CD1c-positive myeloid dendritic cell (primary cell): ENCODE data around the gene PPFIBP1.

Experiments used
- DNase-seq: peaks from one replicate; pipeline ENCODE4 v3.0.0-alpha.2; 2016; ENCODE audit errors: extremely low spot score

Gene PPFIBP1

GRCh38 chr12:27513155-27513824 lies 10.7 kb upstream of the PPFIBP1 start:
- no peak for DNase-seq

GRCh38 chr12:27515671-27516070 lies 8.3 kb upstream of the PPFIBP1 start:
- no peak for DNase-seq

GRCh38 chr12:27516625-27517024 lies 7.4 kb upstream of the PPFIBP1 start:
- no peak for DNase-seq

- no peak for DNase-seq
Observed at GRCh38 chr12:27517546-27517945, 6.5 kb upstream of the PPFIBP1 start.

- DNase-seq, result no peak
Observed at GRCh38 chr12:27517961-27518665, 5.9 kb upstream of the PPFIBP1 start.

- DNase-seq, result no peak
Observed at GRCh38 chr12:27521066-27521465, 2.9 kb upstream of the PPFIBP1 start.

GRCh38 chr12:27521981-27522380 lies 2.0 kb upstream of the PPFIBP1 start:
- no peak for DNase-seq

GRCh38 chr12:27523305-27523641 lies 733 bp upstream of the PPFIBP1 start:
- DNase-seq, result no peak

GRCh38 chr12:27524494-27524835 lies 459 bp downstream of the PPFIBP1 start:
- DNase-seq, result no peak

GRCh38 chr12:27524839-27525753 lies 1.1 kb downstream of the PPFIBP1 start:
- peak; percentile 56 for DNase-seq

GRCh38 chr12:27527512-27527911 lies 3.5 kb downstream of the PPFIBP1 start:
- no peak for DNase-seq

GRCh38 chr12:27528788-27529187 lies 4.8 kb downstream of the PPFIBP1 start:
- no peak for DNase-seq

GRCh38 chr12:27530157-27530922 lies 6.3 kb downstream of the PPFIBP1 start:
- peak; percentile 77 for DNase-seq

- DNase-seq, result no peak
Observed at GRCh38 chr12:27531896-27532295, 7.9 kb downstream of the PPFIBP1 start.

GRCh38 chr12:27534060-27534764 lies 10.2 kb downstream of the PPFIBP1 start:
- no peak for DNase-seq

- no peak for DNase-seq
Observed at GRCh38 chr12:27534765-27535161, 10.8 kb downstream of the PPFIBP1 start.

GRCh38 chr12:27535318-27535717 lies 11.3 kb downstream of the PPFIBP1 start:
- DNase-seq, result no peak

- DNase-seq, result no peak
Observed at GRCh38 chr12:27537855-27538675, 14.1 kb downstream of the PPFIBP1 start.

GRCh38 chr12:27539191-27539631 lies 15.2 kb downstream of the PPFIBP1 start:
- DNase-seq, result no peak

GRCh38 chr12:27541031-27541719 lies 17.2 kb downstream of the PPFIBP1 start:
- no peak for DNase-seq
